Suppressor macrophage (primary cell): ENCODE results near the gene PDE8B.
A peak's percentile ranks its signal among the peaks of the same experiment; 100 is the strongest.

ENCODE experiments used
- DNase-seq, 4 experiments: peaks; one replicate each; pipeline ENCODE4 v3.0.0-alpha.2; 2020 to 2022
- total RNA-seq, 17 experiments: gene quantifications; one replicate each; lab custom pipeline; 2026; ENCODE audit warnings: mixed read lengths in 6 of 17, inconsistent platforms in 3 of 17; lab: John Stamatoyannopoulos, UW

PDE8B gene, protein sequence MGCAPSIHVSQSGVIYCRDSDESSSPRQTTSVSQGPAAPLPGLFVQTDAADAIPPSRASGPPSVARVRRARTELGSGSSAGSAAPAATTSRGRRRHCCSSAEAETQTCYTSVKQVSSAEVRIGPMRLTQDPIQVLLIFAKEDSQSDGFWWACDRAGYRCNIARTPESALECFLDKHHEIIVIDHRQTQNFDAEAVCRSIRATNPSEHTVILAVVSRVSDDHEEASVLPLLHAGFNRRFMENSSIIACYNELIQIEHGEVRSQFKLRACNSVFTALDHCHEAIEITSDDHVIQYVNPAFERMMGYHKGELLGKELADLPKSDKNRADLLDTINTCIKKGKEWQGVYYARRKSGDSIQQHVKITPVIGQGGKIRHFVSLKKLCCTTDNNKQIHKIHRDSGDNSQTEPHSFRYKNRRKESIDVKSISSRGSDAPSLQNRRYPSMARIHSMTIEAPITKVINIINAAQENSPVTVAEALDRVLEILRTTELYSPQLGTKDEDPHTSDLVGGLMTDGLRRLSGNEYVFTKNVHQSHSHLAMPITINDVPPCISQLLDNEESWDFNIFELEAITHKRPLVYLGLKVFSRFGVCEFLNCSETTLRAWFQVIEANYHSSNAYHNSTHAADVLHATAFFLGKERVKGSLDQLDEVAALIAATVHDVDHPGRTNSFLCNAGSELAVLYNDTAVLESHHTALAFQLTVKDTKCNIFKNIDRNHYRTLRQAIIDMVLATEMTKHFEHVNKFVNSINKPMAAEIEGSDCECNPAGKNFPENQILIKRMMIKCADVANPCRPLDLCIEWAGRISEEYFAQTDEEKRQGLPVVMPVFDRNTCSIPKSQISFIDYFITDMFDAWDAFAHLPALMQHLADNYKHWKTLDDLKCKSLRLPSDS
- total RNA-seq = 0 to 0.99 (median 0.04) reads per million in 17 experiments

- peak in 3 of 4 experiments; percentile 20 to 55 (median 37) for DNase-seq
These were observed at the start of gene PDE8B for GRCh38 chr5:77210091-77210963. PDE8B (plus strand) TSS chr5:77210680; CDS start chr5:77210926, 246 bp downstream.

- no peak for DNase-seq
These were observed 47.0 kb upstream of the PDE8B start for GRCh38 chr5:77163453-77163852.

- DNase-seq = no peak
These were observed 43.4 kb upstream of the PDE8B start for GRCh38 chr5:77167063-77167462.

GRCh38 chr5:77167695-77168121 is 42.8 kb upstream of the PDE8B start:
- DNase-seq = no peak

DNA sequence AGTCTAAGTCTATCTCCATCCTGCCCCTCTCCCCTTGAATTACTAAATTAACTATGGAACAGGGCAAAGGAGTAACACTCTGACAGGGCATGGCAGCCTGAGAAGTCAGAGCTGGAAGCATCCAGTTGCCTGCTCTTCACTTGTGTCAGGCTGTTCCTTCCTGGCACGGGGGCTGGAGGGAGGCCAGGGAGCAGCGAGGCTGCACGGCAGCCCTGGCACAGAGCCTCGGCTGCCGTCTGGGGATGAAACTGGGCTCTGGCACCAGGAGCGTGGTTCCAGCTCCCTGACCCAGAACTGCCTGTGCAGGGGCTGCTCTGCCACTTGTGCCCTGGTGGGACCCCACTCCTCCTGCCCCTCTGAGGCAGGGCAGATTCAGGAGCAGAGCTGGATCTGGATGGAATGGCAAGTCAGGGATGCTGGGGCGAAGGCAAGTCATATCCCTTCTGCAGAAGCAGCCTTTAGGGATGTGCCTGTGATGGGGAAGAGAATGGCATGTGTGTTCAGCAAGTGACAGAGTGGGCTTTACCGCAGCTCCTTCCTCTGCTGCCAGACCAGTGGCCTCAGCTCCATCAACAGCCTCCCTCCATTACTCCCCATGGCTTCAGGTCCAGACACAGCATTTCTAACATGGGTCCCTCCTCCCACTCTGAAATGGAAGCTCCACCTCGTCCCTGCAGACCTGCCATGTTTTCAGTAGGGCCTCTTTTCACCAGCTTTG is 42.2 kb upstream of the PDE8B start:
- no peak for DNase-seq

- no peak for DNase-seq
These were observed 41.6 kb upstream of the PDE8B start for GRCh38 chr5:77168879-77169244.

- DNase-seq = no peak
These were observed 40.1 kb upstream of the PDE8B start for GRCh38 chr5:77170196-77170890.

GRCh38 chr5:77171141-77171910 is 39.2 kb upstream of the PDE8B start:
- DNase-seq = no peak

DNA sequence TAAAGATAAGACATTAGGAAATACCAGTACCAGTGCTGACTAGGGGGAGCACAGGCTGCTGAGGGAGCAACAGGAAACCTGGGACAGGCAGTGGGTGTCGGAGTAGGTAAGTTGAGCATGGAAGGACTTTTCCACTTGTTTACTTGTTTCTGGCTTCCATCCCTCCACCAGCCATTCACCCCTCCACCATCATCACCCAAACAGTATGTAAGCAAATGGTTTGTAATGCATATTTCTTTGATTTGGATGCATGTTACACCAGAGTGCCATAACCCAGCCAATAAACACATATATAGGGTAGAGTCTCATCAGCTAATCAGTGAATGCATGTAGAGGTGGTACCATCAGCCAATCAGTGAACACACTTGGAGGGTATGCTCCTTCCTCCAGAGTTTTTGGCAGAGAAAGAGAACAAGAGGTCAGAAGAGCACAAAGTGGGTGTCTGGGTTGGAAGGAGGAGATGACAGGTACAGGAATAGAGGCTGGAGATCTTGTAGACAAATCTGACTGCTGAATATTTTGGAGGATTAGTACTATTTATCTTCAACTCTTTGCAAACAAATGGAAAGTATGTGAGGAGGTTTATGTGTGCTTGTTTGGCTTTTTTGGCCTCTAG is 37.7 kb upstream of the PDE8B start:
- DNase-seq = no peak

GRCh38 chr5:77174526-77174925 is 36.0 kb upstream of the PDE8B start:
- no peak for DNase-seq

GRCh38 chr5:77175231-77175630 is 35.2 kb upstream of the PDE8B start:
- DNase-seq = no peak

DNA sequence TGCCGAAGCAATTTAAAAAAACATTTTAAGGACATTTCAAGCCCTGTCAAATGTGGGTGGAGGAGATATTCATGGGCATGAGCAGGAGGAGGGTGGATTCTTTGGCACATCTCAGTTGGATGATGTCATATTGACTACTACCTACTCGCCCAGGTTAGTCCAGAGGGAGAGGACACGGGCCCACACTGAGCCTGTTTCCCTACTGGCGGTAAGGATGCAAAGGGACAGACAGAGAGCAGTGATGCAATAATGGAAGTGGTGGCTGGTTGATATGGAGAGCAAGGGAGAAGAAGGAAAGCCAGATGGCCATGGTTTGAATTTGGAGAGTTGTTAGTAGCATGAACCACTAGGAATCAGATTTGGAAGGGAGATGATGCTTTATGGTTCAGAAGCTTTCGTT is 34.1 kb upstream of the PDE8B start:
- no peak for DNase-seq

- no peak for DNase-seq
These were observed 32.9 kb upstream of the PDE8B start for GRCh38 chr5:77177576-77177975.

- peak in 1 of 4 experiments; percentile 26 for DNase-seq
These were observed 30.1 kb upstream of the PDE8B start for GRCh38 chr5:77180167-77181081.

DNA sequence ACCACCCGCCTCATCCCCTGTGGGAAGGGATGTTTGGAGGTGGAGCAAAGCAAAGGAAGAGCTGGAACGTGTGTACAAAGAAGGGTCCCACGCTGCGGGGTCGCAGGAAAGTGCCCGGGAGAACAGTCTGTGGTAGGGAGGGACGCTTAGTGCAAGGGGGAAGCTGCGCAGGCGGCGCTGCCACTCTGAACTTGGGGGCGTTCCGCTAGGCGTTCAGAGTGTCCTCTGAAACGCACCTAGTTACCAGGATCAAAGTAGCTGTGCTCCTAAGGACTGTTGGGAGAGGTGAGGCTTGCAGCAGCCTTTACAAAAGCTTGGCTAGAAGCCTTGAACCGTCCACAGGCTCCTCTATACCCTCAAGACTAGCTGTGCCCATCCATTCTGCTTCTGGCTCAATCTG is 29.3 kb upstream of the PDE8B start:
- DNase-seq = no peak

GRCh38 chr5:77181596-77182304 is 28.7 kb upstream of the PDE8B start:
- no peak for DNase-seq

DNA sequence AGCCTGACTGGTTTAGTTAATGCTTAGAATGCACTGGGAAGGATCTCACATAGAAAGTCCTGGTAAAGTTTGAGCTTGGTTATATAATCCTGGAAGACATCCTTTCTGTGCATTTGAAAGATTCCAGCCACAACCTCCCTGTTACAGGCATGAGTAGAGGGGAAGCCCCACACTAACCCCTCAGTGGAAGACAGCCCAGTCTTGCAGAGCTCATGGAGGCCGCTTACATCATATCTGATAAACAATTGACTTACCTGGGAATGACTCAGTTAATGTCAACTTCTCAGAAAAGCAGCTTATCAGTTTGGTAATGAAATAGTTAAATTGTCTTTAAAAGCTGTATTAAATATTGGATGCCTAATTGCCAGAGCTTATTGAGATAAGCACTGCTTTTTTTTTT is 28.1 kb upstream of the PDE8B start:
- no peak for DNase-seq
